GM18508 (cell line): ENCODE data around the gene CCDC34.
"Not testable (repeated sequence)": the region's sequence is repeated elsewhere in the genome, so short reads cannot be mapped to it uniquely, and the experiment has no call there.

Experiments
- ATAC-seq: cut with Tn5 transposase; IDR thresholded peaks from one replicate; pipeline ENCODE4 v1.9.1; 2021; ENCODE audit warnings: moderate number of reproducible peaks; ENCODE audit not compliant: insufficient read depth, unreplicated experiment

Gene CCDC34

DNA sequence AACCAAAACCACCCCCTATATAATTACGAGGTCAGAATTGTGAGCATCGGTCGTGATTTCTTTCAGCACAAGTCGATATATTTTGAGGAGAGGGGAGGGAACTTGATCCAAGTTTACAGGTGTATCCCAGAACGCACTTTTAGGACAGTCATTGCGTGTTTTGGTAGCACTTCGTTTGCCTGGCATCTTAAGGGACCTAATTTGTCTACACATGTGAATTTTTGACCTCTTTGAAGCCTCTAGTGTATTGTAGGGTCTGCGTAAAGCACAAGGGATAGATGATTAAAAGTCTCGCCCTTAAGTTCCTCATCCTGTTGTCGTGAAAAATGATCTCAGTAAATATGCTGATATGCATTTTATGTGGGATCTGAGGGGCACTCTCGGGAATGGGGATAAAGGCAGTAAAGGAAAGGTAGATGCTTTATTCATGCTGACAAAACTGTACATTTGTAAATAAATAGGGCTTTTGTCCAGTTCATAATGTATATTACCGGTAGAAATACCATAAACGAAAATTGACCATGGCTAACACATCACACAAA lies 632 bp upstream of the CCDC34 start:
- no peak for ATAC-seq

DNA sequence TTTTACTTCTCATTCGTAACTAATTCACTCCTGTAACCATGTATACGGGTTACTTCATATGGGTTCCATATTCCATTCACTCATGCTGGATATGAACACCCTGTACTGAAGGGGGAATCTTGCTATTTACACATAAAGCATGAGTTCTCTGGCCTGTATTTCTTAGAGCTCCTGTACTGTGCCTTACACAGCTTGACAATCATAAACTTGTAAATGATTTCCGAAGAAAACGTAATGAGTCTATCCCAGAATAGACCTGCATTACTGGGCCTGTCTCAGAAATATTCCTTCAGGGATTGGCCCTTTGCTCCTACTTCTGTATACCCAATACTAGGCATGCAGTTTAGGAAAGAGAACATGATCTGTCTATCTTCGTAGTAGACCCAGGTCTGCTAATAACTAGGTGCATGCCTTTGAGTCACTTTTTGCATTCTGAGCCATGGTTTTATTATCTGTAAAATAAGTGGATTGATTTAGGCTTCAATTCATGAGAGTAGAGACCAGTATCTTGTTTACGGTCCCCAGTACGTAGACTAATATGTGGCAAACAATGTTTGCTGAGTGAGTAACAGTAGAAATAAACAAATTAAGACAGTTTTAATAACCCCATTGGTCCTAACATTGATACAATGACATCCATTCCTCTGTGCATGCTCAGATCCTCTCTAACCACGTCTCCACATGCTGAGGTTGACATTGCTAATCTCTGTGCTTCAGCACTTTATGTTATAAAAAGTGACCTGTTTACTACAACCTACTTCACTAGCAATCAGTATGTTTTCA lies 1.2 kb downstream of the CCDC34 start:
- ATAC-seq: no peak

DNA sequence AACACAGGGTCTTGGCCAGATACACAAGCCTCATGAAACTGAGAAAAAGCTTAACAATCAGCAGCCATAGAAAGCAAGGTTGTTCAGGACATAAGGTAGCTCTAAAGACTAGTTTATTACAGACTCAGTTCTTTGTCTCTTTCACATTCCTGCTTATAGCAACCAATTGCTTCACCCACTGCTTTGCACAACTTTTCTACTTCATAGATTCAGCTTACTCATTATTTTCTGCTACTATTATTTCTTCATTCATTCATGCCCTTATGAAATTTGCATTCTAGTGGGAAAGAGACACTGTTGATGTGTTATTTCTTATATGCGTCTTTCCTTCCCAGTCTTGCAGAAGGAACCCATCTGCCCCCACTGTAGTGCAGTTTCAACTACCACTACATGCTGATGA lies 4.7 kb downstream of the CCDC34 start:
- ATAC-seq: no peak

DNA sequence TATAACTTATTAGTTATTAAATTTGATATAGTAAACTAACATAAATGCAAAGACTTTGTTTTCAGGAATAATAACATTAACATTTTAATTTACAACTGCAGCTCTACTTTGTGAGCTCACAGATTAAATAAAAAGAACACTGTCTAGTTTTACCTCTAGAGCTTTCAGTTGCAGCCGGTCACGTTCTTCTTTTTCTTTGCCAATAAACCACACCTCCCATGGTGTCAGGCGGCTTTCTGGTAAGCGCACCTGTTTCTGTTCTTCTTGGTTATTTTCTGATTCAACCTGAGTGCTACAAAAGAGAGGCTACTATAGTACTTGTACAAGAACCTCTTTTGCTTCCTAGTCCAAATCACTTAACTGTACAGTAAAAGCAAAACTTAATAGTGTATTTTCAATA lies 5.8 kb downstream of the CCDC34 start:
- ATAC-seq: no peak

DNA sequence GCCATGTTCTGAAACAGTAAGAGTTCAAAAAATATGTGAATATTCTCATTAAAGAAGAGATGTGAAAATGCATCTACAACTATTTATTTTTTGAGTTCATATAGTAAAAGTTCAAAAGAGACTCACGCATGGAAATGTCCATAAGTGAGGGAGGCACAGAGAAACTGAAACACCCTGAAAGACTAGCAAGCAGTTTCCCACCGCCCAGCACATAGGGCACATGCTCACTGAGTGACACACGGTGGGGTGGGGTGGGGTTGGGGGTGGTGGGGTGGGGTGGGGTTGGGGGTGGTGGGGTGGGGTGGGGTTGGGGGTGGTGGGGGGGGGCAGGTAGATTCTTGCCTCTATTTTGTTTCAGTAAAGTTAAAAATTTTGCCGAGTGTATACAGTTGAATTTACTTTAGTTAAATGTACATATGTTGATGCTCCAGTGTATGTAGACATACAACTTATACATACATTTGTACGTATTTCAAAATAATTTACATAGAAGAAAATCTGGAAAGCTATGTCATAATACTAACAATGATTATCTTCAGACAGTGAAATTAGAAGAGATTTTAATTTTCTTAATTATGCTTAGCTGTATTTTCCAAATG lies 6.3 kb downstream of the CCDC34 start:
- ATAC-seq: no peak

DNA sequence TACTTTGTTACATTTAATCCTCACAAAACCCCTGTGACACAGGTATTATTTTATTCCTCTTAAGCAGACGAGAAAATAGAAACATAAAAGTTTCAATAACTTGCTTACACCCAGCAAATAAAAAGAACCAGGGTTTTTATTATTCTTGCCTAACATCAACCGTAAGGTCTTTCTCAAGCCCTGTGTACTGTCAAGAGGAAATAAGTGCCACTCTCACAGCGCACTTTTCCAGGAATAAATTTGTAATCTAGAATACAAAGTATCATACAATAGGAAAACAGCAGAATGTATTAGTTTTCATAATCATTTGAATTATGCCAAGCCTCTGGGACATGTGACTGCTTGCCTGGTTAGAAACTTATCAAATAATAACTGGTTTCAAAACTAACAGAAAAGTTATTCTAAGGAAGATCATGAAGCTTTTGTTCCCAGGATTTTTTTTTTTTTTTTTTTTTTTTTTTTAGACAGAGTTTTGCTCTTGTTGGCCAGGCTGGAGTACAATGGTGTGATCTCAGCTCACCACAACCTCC lies 7.4 kb downstream of the CCDC34 start:
- ATAC-seq: no peak

DNA sequence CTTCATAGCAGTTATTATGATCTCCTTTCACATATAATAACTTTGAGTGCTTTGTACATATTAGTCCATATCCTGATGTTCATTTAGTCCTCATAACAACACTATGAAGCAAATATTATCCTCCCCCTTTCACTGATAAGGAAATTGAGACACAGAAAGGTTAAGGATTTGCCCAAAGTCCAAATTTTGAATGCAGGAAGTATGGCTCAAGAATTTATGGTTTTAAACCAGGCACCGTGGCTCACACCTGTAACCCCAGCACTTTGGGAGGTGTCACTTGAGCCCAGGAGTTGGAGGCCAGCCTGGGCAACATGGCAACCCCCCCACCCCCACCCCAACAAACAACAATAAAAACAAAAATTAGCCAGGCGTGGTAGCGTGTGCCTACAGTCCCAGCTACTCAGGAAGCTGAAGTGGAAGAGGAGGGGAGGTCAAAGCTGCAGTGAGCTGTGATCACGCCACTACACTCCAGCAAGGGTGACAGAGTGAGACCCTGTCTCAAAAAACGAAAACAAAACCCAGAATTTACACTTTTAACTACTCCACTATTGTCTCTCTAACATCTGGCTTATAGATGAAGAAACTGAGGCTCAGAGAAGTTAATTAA lies 8.6 kb downstream of the CCDC34 start:
- ATAC-seq: no peak

DNA sequence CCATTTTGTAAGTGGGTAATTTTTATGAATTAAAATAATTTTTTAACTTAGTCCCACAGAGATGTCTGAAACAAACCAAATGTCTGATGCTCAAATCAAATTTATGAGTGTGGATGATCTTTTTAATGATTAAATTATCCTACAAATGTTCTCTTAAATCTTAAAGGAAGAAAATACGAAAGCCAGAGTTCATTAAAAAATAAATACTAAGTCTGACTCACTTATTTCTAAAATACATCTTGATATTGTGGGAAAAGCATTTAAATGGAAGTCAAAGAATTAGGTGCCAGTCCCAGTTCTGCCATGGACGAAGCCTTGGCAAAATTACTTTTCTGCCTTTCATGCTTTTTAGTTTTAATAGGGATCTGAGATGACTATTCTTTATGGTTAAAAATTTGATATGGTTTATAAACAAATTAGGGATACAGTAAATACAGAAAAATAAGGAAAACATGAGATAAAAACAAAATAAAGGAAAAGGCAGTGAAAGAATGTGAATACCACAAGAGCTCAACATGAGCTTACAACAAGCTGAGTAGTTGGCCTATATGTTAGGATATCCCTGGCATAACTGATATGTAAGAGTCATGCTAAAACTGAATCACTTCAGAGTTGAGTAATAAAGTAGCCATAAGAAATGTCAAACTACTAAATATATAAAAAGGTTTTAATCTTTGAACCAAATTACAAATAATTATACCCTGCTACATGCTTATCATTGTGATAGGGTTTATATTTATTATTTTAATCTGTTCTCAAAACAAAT lies 9.2 kb downstream of the CCDC34 start:
- no peak for ATAC-seq

DNA sequence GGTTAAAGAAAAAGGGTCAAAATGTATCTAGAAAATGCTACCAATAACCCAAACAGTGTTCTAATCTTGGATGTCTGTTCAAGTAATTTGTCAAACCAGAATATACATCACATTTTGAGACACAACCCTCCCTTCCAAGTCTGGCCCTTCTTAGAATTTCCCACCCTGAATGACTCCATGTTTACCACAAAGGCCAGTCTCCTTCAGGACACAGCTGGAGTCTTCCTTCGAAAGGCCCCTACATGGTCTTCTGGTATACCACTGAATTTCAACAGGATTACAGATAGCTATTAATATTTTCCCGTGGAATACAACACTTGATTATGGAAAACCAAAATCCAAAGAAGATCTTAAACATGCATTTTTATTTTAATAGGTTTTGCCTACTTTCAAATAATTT lies 10.2 kb downstream of the CCDC34 start:
- no peak for ATAC-seq

DNA sequence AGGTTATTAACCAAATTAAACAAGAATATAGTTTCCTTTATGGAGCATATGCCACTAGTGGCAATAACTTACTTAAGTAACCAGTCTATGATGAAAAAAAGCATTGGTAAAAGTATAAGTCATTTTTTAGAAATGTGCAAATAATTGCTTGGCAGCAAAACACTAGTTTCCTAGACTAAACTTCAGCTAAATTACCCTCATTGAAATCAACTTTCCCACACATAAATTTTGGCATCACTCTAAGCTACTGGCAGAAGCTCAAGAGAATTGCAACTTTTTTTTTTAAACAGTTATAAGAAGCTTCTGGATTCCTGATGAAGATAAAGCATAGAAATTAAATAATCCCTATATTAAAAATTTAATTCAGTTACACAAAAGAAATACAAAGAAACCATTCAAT lies 12.5 kb downstream of the CCDC34 start:
- no peak for ATAC-seq

DNA sequence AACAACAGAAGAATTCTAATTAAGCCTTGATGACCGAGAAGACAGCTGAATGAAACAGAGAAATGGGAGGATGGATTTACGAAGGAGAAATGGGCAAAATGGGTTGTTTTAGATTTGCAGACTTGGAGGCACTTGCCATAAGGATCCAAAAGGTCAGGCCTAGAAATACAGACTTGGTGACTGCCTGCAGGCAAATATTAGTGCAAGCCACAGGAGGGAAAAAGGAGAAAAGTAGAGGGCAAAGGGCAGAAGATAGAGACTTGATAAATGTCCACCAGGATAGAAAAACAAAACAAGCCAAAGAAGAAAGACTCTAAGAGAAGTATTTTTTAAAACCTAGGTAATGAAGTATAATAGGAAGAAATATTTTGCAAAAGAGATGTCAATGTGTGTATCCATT lies 13.1 kb downstream of the CCDC34 start:
- ATAC-seq: no peak

DNA sequence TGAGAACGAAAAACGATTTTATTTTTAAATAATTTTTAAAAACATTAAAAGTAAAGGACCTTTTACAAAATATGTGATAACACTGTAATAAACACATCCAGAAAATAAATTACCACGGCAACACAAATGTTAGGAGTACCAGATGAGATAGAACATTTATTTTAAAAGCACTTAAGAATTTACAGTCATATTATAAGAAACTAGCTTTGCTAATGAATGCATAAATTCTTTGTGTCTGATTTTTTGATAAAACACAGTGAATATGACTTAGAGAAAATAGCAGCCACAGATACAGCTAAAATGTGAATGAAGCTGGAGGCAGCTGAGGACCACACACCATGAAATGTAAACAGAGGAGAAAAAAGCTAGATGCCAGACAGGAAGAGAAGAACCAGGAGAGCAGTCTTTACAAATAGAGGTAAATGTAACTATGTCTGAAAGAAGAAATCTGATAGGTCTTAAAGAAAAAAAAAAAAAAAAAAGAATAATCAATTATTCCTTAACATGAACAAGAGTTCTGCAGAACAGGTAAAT lies 14.6 kb downstream of the CCDC34 start:
- ATAC-seq: no peak

DNA sequence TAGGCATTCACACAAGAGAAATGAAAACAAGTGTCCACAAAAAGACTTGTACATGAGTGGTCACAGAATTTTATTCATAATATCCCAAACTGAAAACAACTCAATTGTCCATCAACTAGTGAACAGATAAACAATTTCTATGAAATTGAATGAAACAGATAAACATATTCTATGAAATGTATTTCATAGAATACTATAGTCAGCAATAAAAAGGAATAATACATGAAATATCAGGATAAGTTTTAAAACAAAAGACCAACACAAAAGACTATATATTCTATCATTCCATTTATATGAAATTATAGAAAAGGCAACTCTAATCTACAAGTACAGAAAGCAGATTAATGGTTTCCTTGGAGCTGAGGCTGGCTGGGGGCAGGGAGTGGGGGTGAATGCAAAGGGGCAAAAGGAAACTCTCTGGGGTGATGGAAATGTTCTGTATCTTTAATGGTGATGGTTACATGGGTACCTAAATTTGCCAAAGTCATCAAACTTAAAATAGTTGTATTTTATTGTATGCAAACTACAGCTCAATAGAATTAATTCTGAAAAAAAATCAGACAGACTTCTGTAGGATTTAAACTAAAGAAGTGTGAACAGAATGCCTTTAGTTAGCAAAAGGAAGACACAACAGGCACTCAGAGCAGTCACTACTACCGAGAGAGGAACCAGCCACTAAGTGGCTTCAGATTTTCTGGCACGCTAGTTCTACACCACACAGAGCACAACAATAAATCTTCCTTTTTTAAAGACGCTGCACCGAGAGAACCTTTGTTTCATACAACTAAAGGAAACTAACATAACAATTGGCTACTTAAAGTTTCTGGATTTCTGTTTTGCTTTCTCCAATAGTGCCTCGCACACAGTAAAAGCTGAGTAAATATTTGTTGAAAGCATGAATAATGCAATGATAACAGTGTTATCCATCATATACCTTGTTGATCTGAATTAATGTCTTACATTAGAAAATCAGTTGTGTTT lies 15.4 kb downstream of the CCDC34 start:
- no peak for ATAC-seq

DNA sequence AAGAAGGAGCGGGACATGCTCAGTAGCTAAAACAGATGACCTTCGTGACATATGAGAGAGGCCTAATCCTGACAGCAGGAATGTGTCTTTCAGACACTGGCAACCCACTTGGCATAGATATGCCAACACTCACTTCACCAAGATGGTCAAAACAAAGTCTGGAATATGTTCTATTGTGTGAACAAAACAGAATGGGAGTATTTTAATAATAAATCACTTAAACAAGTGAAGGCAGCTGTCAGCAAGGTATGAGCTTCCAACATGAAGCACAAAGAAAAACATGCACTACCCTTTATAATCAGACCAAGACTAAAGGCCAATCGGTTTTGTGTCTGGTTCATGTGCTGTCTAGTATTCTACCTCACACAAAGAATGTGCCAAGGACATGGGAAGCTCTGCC lies 23.1 kb downstream of the CCDC34 start:
- no peak for ATAC-seq

DNA sequence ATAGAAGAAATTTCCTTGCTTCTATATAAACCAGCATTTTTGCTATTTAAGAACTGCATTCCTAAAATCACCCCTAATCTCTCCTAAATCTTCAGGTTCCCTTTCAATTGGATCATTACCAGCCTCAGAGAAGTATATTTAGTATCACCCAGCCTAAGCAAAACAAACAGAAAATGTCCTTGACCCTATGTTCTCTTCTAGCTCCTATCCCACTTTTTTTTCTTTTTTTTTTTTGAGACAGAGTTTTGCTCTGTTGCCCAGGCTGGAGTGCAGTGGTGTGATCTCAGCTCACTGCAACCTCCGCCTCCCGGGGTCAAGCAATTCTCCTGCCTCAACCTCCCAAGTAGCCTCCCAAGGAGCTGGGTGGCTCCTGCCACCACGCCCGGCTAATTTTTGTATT lies 28.3 kb downstream of the CCDC34 start:
- ATAC-seq: not testable (repeated sequence)

DNA sequence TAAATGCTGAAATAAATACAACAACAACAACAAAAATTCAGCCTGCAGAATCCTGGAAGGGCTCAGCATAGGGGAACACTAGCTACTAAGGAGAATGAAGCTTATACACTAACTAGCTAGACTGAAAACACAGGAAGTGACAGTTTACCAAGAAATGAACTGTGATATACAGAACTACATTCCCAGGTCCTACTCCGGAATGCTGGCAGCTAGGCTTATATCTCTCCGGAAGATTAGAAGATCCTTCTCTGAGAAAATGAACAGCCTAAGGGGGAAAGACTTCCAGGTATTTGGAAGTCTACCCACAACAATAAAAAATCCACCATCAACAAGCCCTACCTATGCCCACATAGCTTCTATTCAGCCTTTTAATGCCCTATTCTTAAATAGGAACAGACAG lies 31.0 kb downstream of the CCDC34 start:
- ATAC-seq: no peak

DNA sequence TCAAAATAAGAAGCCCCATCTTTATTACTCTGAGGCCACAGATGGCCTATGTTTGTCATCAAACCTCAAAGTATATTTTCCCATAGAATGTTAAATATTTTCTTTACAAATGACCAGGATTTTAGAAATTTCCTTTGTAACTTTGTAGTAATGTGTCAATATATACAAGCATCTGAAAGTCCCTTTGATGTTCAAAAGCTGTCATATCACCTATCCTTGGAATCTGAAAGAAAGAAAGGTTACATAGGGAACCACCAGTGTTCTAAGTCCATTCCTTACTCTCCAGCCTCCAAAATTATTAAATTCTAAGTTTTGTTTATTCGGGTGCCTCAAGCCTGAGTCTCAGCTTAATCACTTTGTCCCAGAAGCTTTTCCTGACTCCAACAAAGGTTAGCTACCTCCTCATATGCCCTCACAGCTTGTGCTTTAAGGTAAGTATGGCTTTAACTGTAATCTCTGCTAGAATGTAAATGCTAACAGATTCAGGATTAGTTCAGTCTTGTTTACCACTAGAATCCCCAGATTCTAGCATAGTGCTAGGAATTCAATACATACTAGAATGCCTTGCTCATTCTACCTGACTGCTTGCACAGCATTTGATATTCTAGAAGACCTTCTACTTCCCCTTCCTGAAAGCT lies 32.3 kb downstream of the CCDC34 start:
- ATAC-seq: no peak

DNA sequence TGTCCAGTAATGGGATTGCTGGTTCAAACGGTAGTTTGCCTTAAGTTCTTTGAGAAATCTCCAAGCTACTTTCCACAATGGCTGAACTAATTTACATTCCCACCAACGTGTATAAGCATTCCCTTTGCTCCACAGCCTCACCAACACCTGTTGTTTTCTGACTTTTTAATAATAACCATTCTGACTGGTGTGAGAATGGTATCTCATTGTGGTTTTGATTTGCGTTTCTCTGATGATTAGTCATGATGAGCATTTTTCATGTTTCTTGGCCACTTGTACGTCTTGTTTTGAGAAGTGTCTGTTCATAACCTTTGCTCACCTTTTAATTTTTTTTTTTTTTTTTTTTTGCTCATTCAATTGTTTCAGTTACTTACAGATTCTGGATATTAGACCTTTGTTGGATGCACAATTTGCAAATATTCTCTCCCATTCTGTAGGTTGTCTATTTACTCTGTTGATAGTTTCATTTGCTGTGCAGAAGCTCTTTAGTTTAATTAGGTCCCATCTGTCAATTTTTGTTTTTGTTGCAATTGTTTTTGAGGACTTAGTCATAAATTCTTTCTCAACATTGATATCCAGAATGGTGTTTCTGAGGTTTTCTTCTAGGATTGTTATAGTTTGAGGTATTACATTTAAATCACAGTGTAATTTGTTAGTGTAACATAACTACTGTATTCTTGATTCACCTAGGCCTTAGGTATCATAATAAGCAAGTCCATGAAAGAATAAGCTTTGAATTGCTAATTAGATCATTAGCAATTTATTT lies 33.0 kb downstream of the CCDC34 start:
- ATAC-seq: no peak
